GM18520 (cell line): ENCODE measurements around the gene PTPRO.

ENCODE experiments used
- ATAC-seq: cut with Tn5 transposase; IDR thresholded peaks from one replicate; pipeline ENCODE4 v1.9.1; 2021; ENCODE audit not compliant: unreplicated experiment

Gene PTPRO

DNA sequence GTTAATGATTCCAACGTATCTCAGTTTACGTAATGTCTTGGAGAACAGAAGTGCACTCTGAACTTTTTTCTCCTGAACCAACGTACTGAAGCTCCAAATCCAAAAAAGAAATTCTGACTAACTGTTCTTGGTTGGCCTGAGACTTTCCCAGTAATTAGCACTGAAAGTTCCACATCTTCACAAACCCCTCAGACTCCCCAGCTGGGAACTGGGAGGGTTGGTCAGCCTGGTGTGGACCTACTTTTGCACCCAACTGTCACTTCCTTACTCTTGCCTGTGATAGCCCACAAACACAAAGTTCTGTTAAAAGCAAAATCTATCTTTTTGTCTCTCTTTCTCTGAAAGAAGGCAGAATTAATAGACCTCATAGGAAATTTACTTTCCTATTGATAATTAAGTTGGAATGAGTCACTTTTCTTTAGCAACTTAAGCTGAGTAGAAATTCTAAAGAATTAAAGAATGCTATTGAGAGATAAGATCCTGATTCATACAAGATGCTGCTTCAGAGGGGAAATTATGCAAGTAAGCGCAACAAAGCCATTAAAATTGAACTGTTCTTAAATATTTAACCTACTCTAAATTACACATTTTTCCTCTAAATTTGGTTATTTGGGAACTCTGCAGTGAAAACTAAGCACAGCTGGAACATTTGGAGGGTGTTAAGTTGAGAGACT lies 311.8 kb downstream of the PTPRO start:
- no peak for ATAC-seq

DNA sequence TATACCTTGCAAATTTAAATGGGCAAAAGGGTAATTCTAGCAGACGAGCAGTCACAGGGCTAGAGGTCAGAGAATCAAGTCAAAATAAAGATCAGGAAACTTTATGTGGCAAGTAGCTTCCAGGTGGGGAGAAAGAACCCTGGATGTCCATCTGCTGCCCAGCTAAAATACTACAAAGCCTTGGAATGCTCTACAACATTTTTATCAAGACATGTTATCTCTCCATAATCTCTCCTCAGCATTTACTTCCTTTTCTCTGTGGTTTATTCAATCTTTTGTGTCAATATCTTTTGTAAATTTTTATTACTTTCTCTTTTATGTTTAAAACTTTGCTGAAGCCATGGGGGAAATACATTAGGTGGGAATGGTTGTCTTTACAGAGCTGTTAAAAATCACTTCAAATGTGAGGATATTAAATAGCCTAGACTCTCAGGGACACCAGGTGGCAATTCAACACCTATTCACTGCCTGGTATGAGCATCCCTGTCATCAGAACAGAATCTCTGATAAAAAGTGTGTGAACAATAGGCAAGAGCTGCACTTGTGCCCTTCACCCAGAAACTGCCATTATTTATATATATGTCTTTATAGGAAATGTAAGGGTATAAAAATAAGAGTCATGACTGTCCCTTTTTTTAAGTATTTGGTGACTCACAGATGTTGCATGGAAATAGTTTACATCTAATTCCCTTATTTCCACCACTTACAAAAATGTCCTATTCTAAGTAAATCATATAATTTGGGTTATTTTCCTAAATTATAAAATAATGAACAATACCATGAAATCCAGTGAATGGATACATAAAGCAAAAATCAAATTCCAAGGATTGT lies 314.0 kb downstream of the PTPRO start:
- no peak for ATAC-seq

DNA sequence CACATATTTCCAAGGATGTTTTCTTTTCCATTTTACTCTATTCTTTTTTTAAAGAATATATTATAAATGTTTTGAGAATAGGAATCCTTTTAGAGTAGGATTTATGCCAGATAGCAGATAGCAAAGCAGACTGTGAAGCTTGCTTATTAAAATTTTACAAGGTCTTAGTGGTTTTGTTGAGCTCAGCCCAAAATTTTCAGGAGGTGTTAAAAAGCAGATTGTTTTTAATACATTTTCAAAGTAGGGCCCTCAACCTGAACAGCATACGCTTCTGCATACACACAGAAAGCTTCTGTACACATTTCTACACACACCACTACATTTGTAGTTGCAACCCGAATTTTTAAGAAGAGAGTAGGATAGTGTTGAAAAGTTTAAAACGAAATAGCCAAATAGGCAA lies 315.9 kb downstream of the PTPRO start:
- ATAC-seq: no peak

DNA sequence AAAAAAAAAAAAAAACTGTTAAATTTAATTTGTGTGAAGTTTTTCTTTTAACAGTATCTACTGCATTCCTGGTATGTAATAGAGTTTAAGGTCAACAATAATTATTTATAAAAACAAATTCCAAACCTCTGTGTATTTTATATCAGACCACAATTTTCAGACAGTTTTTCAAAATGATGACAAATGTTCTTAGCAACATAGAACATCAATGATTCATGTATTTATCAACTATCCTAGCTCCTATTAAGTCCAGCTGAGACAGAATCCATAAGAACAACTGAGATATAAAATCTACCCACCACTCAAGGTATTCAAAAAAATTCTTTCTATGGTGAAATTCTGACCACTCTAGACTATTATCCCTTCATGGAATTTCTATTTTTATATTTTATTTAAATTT lies 322.4 kb downstream of the PTPRO start:
- no peak for ATAC-seq

DNA sequence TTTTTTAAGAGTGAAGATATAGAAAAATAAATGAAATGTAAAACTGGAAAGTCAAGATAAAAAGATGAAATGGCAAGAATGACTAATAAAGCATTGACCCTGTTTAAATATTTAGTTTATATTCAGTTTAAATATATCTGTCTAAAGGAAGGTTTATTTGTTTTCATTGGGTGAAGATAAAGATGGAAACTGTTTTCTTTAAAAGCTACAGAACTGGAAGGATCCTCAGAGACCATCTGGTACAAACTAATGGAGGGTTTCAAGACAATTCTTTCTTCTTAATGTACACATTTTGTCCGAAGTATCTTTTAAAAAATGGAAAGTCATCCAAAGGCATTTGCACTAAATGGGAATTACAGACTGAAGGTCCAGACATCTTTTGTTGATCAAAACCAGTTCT lies 324.3 kb downstream of the PTPRO start:
- no peak for ATAC-seq
